ENCODE measurements around the gene HEMGN.

HEMGN gene

DNA sequence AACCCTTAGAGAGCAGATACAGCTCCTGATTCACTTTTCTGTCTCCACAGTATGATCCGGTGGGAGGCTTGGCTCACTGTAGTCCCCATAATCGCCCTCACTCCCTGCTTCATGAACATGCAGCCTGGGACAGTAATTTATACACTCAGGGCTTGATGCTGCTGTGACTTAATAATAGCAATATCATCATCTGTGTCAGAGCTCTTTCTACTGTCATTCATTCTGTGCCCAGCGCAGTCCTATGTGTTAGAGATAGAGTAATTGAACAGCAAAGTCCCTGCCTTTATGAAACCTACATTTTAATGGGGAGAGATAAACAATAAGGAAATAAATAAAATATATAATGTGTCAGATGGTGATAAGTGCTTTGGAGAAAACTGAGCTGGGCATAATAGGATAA lies 2.8 kb upstream of the HEMGN start:
- no peak for DNase-seq
- Histone ChIP-seq H3K27me3 (ENCODE audit: control insufficient read depth in 1 of 2, insufficient read depth in 1 of 2, low read length in 2 of 2) (peaks cover 67 to 73% of the 10 kb centered on the region in 2 experiments), H3K14ac (ENCODE audit: low read length in 2 of 2) (no peak overlapping the region), H3K9ac (ENCODE audit: low read length) (no peak overlapping the region), H2BK120ac (ENCODE audit: low read depth, low read length) (no peak overlapping the region), H2BK5ac (ENCODE audit: low read depth, low read length, poor library complexity, severe bottlenecking) (no peak overlapping the region), H4K91ac (ENCODE audit: low read length) (no peak overlapping the region), H3K23ac (ENCODE audit: low read length in 2 of 2) (no peak overlapping the region), H3K79me1 (replicated peaks; ENCODE audit: low read length, poor library complexity, severe bottlenecking) (no peaks in the 10 kb centered on the region), H2BK12ac (ENCODE audit: low read length in 2 of 2) (no peak overlapping the region), H3K36me3 (ENCODE audit: control insufficient read depth in 1 of 2, insufficient read depth in 2 of 2, low read depth in 1 of 2, low read length in 2 of 2) (no peaks in the 10 kb centered on the region), H3K4me2 (ENCODE audit: low read length, poor library complexity, severe bottlenecking) (no peak overlapping the region), H3K4me3 (ENCODE audit: insufficient read depth in 1 of 2, low read depth in 1 of 2, low read length in 2 of 2) (no peak overlapping the region), H2AK5ac (ENCODE audit: low read length, severe bottlenecking) (no peak overlapping the region), H3K27ac (ENCODE audit: low read length, poor library complexity, severe bottlenecking) (no peak overlapping the region), H4K8ac (ENCODE audit: low read length) (no peak overlapping the region), H3K4me1 (ENCODE audit: control insufficient read depth, insufficient read depth, low read depth, low read length) (no peaks in the 10 kb centered on the region), H2AFZ (ENCODE audit: low read depth, low read length) (no peak overlapping the region), H2BK15ac (ENCODE audit: low read depth, poor library complexity, severe bottlenecking) (no peak overlapping the region), H3K18ac (ENCODE audit: low read depth in 1 of 2, low read length in 2 of 2) (no peak overlapping the region), H3K4ac (ENCODE audit: low read depth in 1 of 2, low read length in 2 of 2) (no peak overlapping the region), H3K9me3 (ENCODE audit: control insufficient read depth, low read length) (no peaks in the 10 kb centered on the region)
- 50% methylated on average over 1 of the region's 3 CpGs for WGBS

DNA sequence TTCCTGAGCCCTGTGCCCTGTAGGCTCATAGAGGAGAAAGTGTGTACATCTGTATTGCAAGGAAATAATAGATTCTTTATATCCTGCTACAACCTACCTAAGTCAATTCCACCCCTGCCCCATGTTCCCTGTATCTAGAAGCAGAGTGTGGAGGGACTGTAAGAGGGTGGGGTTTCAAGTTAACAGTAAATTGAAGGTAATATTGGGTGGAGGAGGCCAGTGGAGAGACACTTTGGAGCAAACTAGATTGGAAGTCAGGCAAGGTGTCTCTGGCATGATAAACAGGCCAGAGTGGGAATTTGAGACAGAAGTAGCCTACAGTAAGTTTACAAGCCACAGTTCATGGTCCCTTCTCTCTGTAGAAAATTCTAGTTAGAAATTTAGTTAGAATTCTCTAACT lies 2.3 kb upstream of the HEMGN start:
- no peaks in the 10 kb centered on the region for H3K36me3 ChIP-seq (ENCODE audit: control insufficient read depth in 1 of 2, insufficient read depth in 2 of 2, low read depth in 1 of 2, low read length in 2 of 2)
- H3K27me3 ChIP-seq (ENCODE audit: control insufficient read depth in 1 of 2, insufficient read depth in 1 of 2, low read length in 2 of 2) = peaks cover 72 to 78% of the 10 kb centered on the region in 2 experiments
- H4K8ac ChIP-seq (ENCODE audit: low read length) = no peak overlapping the region
- no peak overlapping the region for H2AFZ ChIP-seq (ENCODE audit: low read depth, low read length)
- no peak overlapping the region for H4K91ac ChIP-seq (ENCODE audit: low read length)
- H2AK5ac ChIP-seq (ENCODE audit: low read length, severe bottlenecking) = no peak overlapping the region
- H2BK15ac ChIP-seq (ENCODE audit: low read depth, poor library complexity, severe bottlenecking) = no peak overlapping the region
- no peak overlapping the region for H3K23ac ChIP-seq (ENCODE audit: low read length in 2 of 2)
- H3K79me1 ChIP-seq (replicated peaks; ENCODE audit: low read length, poor library complexity, severe bottlenecking) = no peaks in the 10 kb centered on the region
- H3K14ac ChIP-seq (ENCODE audit: low read length in 2 of 2) = no peak overlapping the region
- H2BK12ac ChIP-seq (ENCODE audit: low read length in 2 of 2) = no peak overlapping the region
- H2BK5ac ChIP-seq (ENCODE audit: low read depth, low read length, poor library complexity, severe bottlenecking) = no peak overlapping the region
- H3K4ac ChIP-seq (ENCODE audit: low read depth in 1 of 2, low read length in 2 of 2) = no peak overlapping the region
- no peaks in the 10 kb centered on the region for H3K4me1 ChIP-seq (ENCODE audit: control insufficient read depth, insufficient read depth, low read depth, low read length)
- DNase-seq = no peak
- H3K9me3 ChIP-seq (ENCODE audit: control insufficient read depth, low read length) = no peaks in the 10 kb centered on the region
- H3K4me3 ChIP-seq (ENCODE audit: insufficient read depth in 1 of 2, low read depth in 1 of 2, low read length in 2 of 2) = no peak overlapping the region
- H3K9ac ChIP-seq (ENCODE audit: low read length) = no peak overlapping the region
- H3K27ac ChIP-seq (ENCODE audit: low read length, poor library complexity, severe bottlenecking) = no peak overlapping the region
- H3K4me2 ChIP-seq (ENCODE audit: low read length, poor library complexity, severe bottlenecking) = no peak overlapping the region
- H3K18ac ChIP-seq (ENCODE audit: low read depth in 1 of 2, low read length in 2 of 2) = no peak overlapping the region
- H2BK120ac ChIP-seq (ENCODE audit: low read depth, low read length) = no peak overlapping the region

DNA sequence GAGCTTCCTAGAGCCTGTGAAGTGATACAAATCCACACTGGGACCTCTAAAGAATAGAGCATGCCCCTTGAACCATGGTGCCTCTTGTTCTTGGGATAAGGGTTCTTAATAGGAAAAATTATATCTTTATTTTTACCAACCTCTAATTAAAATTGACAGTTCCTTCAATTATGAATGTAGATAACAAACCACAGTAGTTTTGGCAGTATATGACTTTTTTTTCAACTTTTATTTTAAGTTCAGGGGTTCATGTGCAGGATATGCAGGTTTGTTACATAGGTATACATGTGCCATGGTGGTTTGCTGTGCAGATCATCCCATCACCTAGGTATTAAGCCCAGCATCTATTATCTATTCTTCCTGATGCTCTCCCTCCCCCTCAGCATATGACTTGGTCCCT lies 974 bp downstream of the HEMGN start:
- Histone ChIP-seq H3K4me1 (ENCODE audit: control insufficient read depth, insufficient read depth, low read depth, low read length) (no peaks in the 10 kb centered on the region), H3K4me3 (ENCODE audit: insufficient read depth in 1 of 2, low read depth in 1 of 2, low read length in 2 of 2) (no peak overlapping the region), H2AK5ac (ENCODE audit: low read length, severe bottlenecking) (no peak overlapping the region), H3K27ac (ENCODE audit: low read length, poor library complexity, severe bottlenecking) (no peak overlapping the region), H3K14ac (ENCODE audit: low read length in 2 of 2) (no peak overlapping the region), H2BK15ac (ENCODE audit: low read depth, poor library complexity, severe bottlenecking) (no peak overlapping the region), H3K4me2 (ENCODE audit: low read length, poor library complexity, severe bottlenecking) (no peak overlapping the region), H3K9me3 (ENCODE audit: control insufficient read depth, low read length) (no peaks in the 10 kb centered on the region), H4K8ac (ENCODE audit: low read length) (no peak overlapping the region), H2BK5ac (ENCODE audit: low read depth, low read length, poor library complexity, severe bottlenecking) (no peak overlapping the region), H2BK12ac (ENCODE audit: low read length in 2 of 2) (no peak overlapping the region), H3K4ac (ENCODE audit: low read depth in 1 of 2, low read length in 2 of 2) (no peak overlapping the region), H4K91ac (ENCODE audit: low read length) (no peak overlapping the region), H3K9ac (ENCODE audit: low read length) (no peak overlapping the region), H3K79me1 (replicated peaks; ENCODE audit: low read length, poor library complexity, severe bottlenecking) (no peaks in the 10 kb centered on the region), H3K36me3 (ENCODE audit: control insufficient read depth in 1 of 2, insufficient read depth in 2 of 2, low read depth in 1 of 2, low read length in 2 of 2) (no peaks in the 10 kb centered on the region), H3K23ac (ENCODE audit: low read length in 2 of 2) (no peak overlapping the region), H2AFZ (ENCODE audit: low read depth, low read length) (no peak overlapping the region), H2BK120ac (ENCODE audit: low read depth, low read length) (no peak overlapping the region), H3K18ac (ENCODE audit: low read depth in 1 of 2, low read length in 2 of 2) (no peak overlapping the region), H3K27me3 (ENCODE audit: control insufficient read depth in 1 of 2, insufficient read depth in 1 of 2, low read length in 2 of 2) (peaks cover 58 to 62% of the 10 kb centered on the region in 2 experiments)
- no peak for DNase-seq

DNA sequence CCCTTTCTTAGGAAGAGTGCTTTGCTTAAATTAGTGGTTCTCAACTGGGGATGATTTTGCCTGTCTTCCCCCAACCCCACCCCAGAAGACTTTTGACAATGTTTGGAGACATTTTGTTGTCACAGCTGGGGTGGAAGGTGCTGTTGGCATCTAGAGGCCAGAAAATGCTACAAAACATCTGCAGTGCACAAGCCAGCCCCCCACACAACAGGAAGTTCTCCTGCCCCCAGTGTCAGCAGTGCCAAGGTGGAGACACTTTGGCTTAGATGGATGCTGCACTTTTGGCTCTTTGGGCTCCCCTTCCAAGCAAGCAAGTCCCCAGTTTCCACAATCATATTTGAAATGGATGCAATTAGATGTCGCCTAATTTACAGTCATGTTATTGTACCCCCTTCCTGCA lies 2.7 kb downstream of the HEMGN start:
- DNase-seq = no peak
- Histone ChIP-seq H3K23ac (ENCODE audit: low read length in 2 of 2) (no peak overlapping the region), H3K18ac (ENCODE audit: low read depth in 1 of 2, low read length in 2 of 2) (no peak overlapping the region), H4K91ac (ENCODE audit: low read length) (no peak overlapping the region), H2BK120ac (ENCODE audit: low read depth, low read length) (no peak overlapping the region), H3K79me1 (replicated peaks; ENCODE audit: low read length, poor library complexity, severe bottlenecking) (no peaks in the 10 kb centered on the region), H2AK5ac (ENCODE audit: low read length, severe bottlenecking) (no peak overlapping the region), H3K4me1 (ENCODE audit: control insufficient read depth, insufficient read depth, low read depth, low read length) (no peaks in the 10 kb centered on the region), H3K4me2 (ENCODE audit: low read length, poor library complexity, severe bottlenecking) (no peak overlapping the region), H3K14ac (ENCODE audit: low read length in 2 of 2) (no peak overlapping the region), H2AFZ (ENCODE audit: low read depth, low read length) (no peak overlapping the region), H3K9me3 (ENCODE audit: control insufficient read depth, low read length) (no peaks in the 10 kb centered on the region), H3K27ac (ENCODE audit: low read length, poor library complexity, severe bottlenecking) (no peak overlapping the region), H3K27me3 (ENCODE audit: control insufficient read depth in 1 of 2, insufficient read depth in 1 of 2, low read length in 2 of 2) (peaks cover 59 to 60% of the 10 kb centered on the region in 2 experiments), H3K4me3 (ENCODE audit: insufficient read depth in 1 of 2, low read depth in 1 of 2, low read length in 2 of 2) (no peak overlapping the region), H2BK5ac (ENCODE audit: low read depth, low read length, poor library complexity, severe bottlenecking) (no peak overlapping the region), H3K9ac (ENCODE audit: low read length) (no peak overlapping the region), H4K8ac (ENCODE audit: low read length) (no peak overlapping the region), H3K4ac (ENCODE audit: low read depth in 1 of 2, low read length in 2 of 2) (no peak overlapping the region), H2BK12ac (ENCODE audit: low read length in 2 of 2) (no peak overlapping the region), H2BK15ac (ENCODE audit: low read depth, poor library complexity, severe bottlenecking) (no peak overlapping the region), H3K36me3 (ENCODE audit: control insufficient read depth in 1 of 2, insufficient read depth in 2 of 2, low read depth in 1 of 2, low read length in 2 of 2) (no peaks in the 10 kb centered on the region)
- 47% methylated on average over 1 of the region's 1 CpG for WGBS

All from mesenchymal stem cell (in vitro differentiated cells and primary cell).